Tibial nerve (tissue), 4 donors: ENCODE data around the gene TRIM38. TPM values are rescaled to one million over a fixed set of nuclear protein-coding genes. Genes with fewer than 3 reads are reported as not detected.

ENCODE experiments used
- DNase-seq, 2 donors: peaks; one replicate each; pipeline ENCODE4 v3.0.0-alpha.2; 2019; ENCODE audit warnings: low spot score in 2 of 2
- H3K27ac ChIP-seq, 4 donors: fragments of 200-600 bp; sonication (generic) in 3 of 4; one replicate each; pipeline ENCODE4 v1.5.1; 2017 to 2019; ENCODE audit warnings: mild to moderate bottlenecking in 1 of 4
- H3K27me3 ChIP-seq, 2 donors: fragments of 200-600 bp; sonication (generic) in 1 of 2; one replicate each; pipeline versions ENCODE4 v1.5.1 to v1.6.0; 2017 to 2019
- H3K36me3 ChIP-seq, 3 donors: fragments of 200-600 bp; sonication (generic); one replicate each; pipeline ENCODE4 v1.5.1; 2018 to 2019
- H3K4me1 ChIP-seq, 4 donors: fragments of 200-600 bp; sonication (generic) in 3 of 4; one replicate each; pipeline ENCODE4 v1.5.1; 2017 to 2019
- H3K4me3 ChIP-seq, 4 donors: fragments of 200-600 bp; sonication (generic) in 3 of 4; one replicate each; pipeline ENCODE4 v1.5.1; 2017 to 2019; ENCODE audit warnings: mild to moderate bottlenecking in 1 of 4, moderate library complexity in 1 of 4
- H3K9me3 ChIP-seq, 4 donors: fragments of 200-600 bp; sonication (generic) in 3 of 4; one replicate each; pipeline ENCODE4 v1.5.1; 2017 to 2019
- EP300 ChIP-seq, 2 donors: sonication (generic); formaldehyde crosslinking; IDR thresholded peaks; one replicate each; pipeline ENCODE4 v1.6.1; 2017; ENCODE audit warnings: antibody characterized with exemption in 2 of 2, mild to moderate bottlenecking in 1 of 2
- POLR2A ChIP-seq, 2 donors: fragments of 450-650 bp; IDR thresholded peaks; one replicate each; pipeline ENCODE4 v1.6.1; 2017; ENCODE audit warnings: antibody characterized with exemption in 2 of 2, mild to moderate bottlenecking in 2 of 2, moderate library complexity in 2 of 2
- WGBS, 2 donors: methylation state at CpG; one replicate each; pipeline ENCODE4 v1.1.5; 2018; 5-methylcytosine and 5-hydroxymethylcytosine counted together
- total RNA-seq, 4 donors: library from RNA; depleted of rRNA; stranded (reverse); fragments of >200 nt; gene quantifications; one replicate each; pipeline ENCODE4 v1.1.0, GENCODE V29; 2016
- TF ChIP-seq, protein P1 (sequence below), 5 experiments: fragments of 200-600 bp in 3 of 5; fragments of 450-650 bp in 2 of 5; sonication (generic) in 3 of 5; IDR thresholded peaks; one replicate each; pipeline ENCODE4 v1.5.1; 2016 to 2019; ENCODE audit warnings: antibody characterized with exemption in 5 of 5, mild to moderate bottlenecking in 3 of 5, moderate library complexity in 2 of 5

The TRIM38 gene
- total RNA-seq, 4 donors from 2014 or later = 8.8 to 12.2 (median 9.5) TPM

DNA sequence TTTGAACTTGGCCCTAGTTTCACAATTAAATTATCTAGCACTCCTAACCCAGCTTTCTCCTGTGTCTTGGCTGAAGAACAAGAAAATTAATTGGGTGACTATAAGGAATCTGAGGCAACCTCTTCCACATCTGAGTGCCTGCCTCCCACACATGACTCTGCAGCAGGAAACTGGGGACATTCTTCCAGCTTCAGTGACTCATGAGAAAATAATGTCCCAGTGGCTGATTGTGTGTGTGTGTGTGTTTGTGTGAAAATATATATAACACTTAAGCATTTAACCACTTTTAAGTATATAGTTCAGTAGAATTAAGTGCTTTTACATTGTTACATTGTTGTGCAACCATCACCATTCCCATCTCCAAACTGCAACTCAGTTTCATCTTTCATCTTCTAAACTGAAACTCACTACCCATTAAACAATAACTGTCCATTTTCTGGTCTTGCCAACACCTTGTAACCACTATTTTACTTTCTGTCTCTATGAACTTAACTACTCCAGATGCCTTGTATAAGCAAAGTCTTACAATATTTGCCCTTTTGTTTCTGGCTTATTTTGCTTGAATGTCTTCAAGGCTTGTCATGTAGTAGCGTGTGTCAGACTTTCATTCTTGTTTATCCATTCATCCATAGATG, 8.7 kb downstream of the TRIM38 start:
- DNase-seq = no peak
- Histone ChIP-seq H3K36me3 (peaks cover 0 to 92% (median 32%) of the 10 kb centered on the region in 3 donors), H3K4me3 (no peak overlapping the region), H3K4me1 (peaks cover 0 to 42% (median 25%) of the 10 kb centered on the region in 4 donors), H3K9me3 (no peaks in the 10 kb centered on the region), H3K27ac (peak overlapping the region in 2 of 4 donors; percentile 42 to 87), H3K27me3 (no peaks in the 10 kb centered on the region)
- TF ChIP-seq, protein P1, sequence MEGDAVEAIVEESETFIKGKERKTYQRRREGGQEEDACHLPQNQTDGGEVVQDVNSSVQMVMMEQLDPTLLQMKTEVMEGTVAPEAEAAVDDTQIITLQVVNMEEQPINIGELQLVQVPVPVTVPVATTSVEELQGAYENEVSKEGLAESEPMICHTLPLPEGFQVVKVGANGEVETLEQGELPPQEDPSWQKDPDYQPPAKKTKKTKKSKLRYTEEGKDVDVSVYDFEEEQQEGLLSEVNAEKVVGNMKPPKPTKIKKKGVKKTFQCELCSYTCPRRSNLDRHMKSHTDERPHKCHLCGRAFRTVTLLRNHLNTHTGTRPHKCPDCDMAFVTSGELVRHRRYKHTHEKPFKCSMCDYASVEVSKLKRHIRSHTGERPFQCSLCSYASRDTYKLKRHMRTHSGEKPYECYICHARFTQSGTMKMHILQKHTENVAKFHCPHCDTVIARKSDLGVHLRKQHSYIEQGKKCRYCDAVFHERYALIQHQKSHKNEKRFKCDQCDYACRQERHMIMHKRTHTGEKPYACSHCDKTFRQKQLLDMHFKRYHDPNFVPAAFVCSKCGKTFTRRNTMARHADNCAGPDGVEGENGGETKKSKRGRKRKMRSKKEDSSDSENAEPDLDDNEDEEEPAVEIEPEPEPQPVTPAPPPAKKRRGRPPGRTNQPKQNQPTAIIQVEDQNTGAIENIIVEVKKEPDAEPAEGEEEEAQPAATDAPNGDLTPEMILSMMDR (IDR thresholded peaks at IDR 0.05) = no peak
- TF ChIP-seq EP300 (IDR thresholded peaks at IDR 0.05) = peak in 1 of 2 donors; percentile 34
- WGBS, 2 donors = 96 to 100% methylated on average over 1 of the region's 1 CpG

DNA sequence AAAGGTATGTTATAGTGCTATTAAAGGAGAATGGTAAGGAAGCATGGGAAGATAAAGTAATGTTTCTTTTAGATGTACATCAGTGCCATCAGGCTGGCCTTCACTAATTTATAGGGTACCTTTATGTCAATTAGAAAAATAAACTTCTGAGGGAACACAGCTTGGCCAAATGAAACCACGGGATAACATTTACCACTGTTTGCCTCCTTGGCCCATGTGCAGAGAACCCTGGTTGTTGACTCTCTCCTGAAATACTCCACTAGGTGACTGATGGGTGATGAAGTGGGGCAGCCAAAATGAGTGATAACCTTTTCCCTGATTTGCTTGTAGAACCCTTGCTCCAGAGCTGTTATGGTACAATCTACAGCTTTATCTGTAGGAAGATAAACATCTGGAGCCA, 9.5 kb downstream of the TRIM38 start:
- Histone ChIP-seq H3K27me3 (no peaks in the 10 kb centered on the region), H3K36me3 (peaks cover 0 to 92% (median 34%) of the 10 kb centered on the region in 3 donors), H3K9me3 (no peaks in the 10 kb centered on the region), H3K4me1 (peaks cover 0 to 34% (median 18%) of the 10 kb centered on the region in 4 donors), H3K4me3 (no peak overlapping the region), H3K27ac (peak overlapping the region in 1 of 4 donors; percentile 87)
- DNase-seq = no peak
- TF ChIP-seq, protein P1 (IDR thresholded peaks at IDR 0.05) = no peak
- 89 to 100% methylated on average over 1 of the region's 1 CpG for WGBS, 2 donors

DNA sequence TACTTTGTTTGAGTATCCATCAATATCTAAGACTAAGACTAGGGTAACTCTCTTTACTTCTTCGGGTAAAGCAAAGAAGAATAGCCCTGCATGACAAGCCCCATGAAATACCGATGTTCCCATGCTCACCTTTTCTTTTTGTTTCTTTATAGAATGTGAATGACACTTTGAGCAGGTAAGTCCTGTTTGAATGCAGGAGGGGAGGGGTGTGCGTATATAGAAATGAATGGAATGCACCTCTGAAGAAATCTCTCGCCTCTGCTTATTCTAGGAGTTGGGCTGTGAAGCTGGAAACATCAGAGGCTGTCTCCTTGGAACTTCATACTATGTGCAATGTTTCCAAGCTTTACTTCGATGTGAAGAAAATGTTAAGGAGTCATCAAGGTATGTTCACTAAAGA, 10.3 kb downstream of the TRIM38 start:
- Histone ChIP-seq H3K4me1 (peaks cover 0 to 26% (median 12%) of the 10 kb centered on the region in 4 donors), H3K36me3 (peaks cover 0 to 92% (median 39%) of the 10 kb centered on the region in 3 donors), H3K9me3 (no peaks in the 10 kb centered on the region), H3K27me3 (no peaks in the 10 kb centered on the region), H3K4me3 (no peak overlapping the region), H3K27ac (no peak overlapping the region)
- DNase-seq = no peak
- TF ChIP-seq EP300 (IDR thresholded peaks at IDR 0.05) (no peak), POLR2A (IDR thresholded peaks at IDR 0.05) (no peak)
- TF ChIP-seq, protein P1 (IDR thresholded peaks at IDR 0.05) = no peak
- 96 to 97% methylated on average over 5 of the region's 5 CpGs for WGBS, 2 donors

DNA sequence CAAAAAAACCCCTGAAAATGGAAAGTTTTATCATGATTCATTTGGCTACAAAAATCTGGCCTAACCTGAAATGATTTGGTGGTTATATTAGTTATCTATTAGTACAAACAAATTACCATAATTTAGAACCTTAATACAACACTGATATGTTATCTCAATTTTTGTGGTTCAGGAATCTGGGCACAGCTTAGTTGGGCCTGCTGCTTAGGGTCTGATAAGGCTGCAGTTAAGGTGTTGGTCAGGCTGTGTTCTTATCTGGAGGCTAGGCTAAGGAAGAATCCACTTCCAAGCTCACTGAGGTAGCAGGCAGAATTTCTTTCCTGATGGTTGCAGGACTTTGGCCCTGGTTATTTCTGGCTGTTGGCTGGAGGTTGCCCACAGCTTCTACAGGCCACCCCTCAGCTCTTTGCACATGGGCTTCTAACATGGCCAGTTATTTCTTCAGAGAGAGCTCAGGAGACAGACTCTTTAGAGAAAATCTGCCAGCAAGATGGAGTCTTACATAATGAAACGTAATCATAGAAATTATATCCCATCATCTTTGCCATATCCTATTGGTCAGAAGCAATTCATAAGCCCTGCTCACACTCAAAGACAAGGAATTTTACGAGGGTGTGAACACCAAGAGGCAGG, 11.4 kb downstream of the TRIM38 start:
- 90% methylated on average over 2 of the region's 2 CpGs for WGBS, 2 donors
- H3K4me1 ChIP-seq = peaks cover 0 to 15% (median 7%) of the 10 kb centered on the region in 4 donors
- H3K27ac ChIP-seq = no peak overlapping the region
- no peak for DNase-seq
- H3K9me3 ChIP-seq = no peaks in the 10 kb centered on the region
- no peak overlapping the region for H3K4me3 ChIP-seq
- peaks cover 0 to 90% (median 45%) of the 10 kb centered on the region in 3 donors for H3K36me3 ChIP-seq
- TF ChIP-seq, protein P1 (IDR thresholded peaks at IDR 0.05) = no peak
- TF ChIP-seq POLR2A (IDR thresholded peaks at IDR 0.05) = no peak
- no peak for TF ChIP-seq EP300 (IDR thresholded peaks at IDR 0.05)
- no peaks in the 10 kb centered on the region for H3K27me3 ChIP-seq

DNA sequence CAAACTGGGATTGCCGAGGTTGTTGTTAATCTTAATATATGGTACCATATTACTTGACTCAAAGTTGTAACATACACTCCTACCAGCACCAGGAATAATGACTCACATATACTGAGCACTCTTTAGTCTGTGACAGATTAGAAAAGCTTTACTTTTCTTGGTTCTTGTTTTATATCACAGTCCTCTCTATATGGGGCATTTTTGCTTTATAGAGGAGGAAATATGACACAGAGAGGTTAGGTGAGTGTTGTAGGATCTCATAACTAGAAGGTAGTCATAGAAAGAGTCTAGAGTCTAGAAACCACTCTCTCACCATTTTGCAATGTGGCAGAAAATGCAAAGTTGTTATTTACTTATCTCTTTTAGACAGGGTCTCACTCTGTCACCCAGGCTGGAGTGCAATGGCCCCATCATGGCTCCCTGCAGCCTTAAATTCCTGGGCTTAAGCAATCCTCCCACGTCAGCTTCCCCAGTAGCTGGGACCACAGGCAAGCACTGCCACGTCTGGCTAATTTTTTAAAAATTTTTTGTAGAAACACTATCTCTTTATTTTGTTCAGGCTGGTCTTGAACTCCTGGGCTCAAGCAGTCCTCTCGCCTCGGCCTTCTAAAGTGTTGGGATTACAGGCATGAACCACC, 13.4 kb downstream of the TRIM38 start:
- no peak overlapping the region for H3K4me3 ChIP-seq
- 83 to 89% methylated on average over 5 of the region's 5 CpGs for WGBS, 2 donors
- no peaks in the 10 kb centered on the region for H3K9me3 ChIP-seq
- DNase-seq = no peak
- H3K36me3 ChIP-seq = peaks cover 0 to 80% (median 37%) of the 10 kb centered on the region in 3 donors
- no peaks in the 10 kb centered on the region for H3K27me3 ChIP-seq
- H3K27ac ChIP-seq = no peak overlapping the region
- H3K4me1 ChIP-seq = peaks cover 0 to 7% (median under 1%) of the 10 kb centered on the region in 4 donors
- no peak for TF ChIP-seq EP300 (IDR thresholded peaks at IDR 0.05)
- TF ChIP-seq POLR2A (IDR thresholded peaks at IDR 0.05) = no peak
